Measurements from ENCODE around the gene ANTKMT.

DNA sequence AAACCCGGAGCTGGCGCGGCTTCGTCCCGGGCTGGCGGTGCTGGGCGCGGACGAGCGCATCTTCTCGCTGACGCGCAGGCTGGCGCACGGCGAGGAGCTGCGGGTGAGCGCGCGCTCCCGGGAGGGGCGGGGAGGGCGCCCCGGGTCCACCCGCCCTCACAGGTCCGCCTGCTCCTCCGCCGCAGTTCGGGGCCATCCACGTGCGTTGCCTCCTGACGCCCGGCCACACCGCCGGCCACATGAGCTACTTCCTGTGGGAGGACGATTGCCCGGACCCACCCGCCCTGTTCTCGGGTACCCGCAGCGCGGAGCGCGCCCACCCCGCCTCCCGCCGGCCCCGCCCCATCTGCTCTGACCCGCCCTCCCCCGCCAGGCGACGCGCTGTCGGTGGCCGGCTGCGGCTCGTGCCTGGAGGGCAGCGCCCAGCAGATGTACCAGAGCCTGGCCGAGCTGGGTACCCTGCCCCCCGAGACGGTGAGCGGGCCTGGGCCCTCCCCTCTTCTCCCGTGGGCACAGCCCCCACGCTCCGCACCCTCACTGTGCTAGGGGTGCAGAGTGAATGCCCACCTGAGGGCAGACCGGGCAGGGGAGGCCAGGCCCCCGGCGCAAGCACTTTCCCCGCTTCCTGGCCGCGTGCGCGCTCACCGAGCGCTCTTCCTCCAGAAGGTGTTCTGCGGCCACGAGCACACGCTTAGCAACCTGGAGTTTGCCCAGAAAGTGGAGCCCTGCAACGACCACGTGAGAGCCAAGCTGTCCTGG, 7.4 kb downstream of the ANTKMT start:
- TF ChIP-seq, protein P1, sequence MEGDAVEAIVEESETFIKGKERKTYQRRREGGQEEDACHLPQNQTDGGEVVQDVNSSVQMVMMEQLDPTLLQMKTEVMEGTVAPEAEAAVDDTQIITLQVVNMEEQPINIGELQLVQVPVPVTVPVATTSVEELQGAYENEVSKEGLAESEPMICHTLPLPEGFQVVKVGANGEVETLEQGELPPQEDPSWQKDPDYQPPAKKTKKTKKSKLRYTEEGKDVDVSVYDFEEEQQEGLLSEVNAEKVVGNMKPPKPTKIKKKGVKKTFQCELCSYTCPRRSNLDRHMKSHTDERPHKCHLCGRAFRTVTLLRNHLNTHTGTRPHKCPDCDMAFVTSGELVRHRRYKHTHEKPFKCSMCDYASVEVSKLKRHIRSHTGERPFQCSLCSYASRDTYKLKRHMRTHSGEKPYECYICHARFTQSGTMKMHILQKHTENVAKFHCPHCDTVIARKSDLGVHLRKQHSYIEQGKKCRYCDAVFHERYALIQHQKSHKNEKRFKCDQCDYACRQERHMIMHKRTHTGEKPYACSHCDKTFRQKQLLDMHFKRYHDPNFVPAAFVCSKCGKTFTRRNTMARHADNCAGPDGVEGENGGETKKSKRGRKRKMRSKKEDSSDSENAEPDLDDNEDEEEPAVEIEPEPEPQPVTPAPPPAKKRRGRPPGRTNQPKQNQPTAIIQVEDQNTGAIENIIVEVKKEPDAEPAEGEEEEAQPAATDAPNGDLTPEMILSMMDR (IDR thresholded peaks at IDR 0.05; ENCODE audit: poor library complexity, severe bottlenecking), result no peak
- TF ChIP-seq TAF1 (IDR thresholded peaks at IDR 0.05; ENCODE audit: low read depth), result no peak
- TF ChIP-seq, protein P2, sequence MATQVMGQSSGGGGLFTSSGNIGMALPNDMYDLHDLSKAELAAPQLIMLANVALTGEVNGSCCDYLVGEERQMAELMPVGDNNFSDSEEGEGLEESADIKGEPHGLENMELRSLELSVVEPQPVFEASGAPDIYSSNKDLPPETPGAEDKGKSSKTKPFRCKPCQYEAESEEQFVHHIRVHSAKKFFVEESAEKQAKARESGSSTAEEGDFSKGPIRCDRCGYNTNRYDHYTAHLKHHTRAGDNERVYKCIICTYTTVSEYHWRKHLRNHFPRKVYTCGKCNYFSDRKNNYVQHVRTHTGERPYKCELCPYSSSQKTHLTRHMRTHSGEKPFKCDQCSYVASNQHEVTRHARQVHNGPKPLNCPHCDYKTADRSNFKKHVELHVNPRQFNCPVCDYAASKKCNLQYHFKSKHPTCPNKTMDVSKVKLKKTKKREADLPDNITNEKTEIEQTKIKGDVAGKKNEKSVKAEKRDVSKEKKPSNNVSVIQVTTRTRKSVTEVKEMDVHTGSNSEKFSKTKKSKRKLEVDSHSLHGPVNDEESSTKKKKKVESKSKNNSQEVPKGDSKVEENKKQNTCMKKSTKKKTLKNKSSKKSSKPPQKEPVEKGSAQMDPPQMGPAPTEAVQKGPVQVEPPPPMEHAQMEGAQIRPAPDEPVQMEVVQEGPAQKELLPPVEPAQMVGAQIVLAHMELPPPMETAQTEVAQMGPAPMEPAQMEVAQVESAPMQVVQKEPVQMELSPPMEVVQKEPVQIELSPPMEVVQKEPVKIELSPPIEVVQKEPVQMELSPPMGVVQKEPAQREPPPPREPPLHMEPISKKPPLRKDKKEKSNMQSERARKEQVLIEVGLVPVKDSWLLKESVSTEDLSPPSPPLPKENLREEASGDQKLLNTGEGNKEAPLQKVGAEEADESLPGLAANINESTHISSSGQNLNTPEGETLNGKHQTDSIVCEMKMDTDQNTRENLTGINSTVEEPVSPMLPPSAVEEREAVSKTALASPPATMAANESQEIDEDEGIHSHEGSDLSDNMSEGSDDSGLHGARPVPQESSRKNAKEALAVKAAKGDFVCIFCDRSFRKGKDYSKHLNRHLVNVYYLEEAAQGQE (IDR thresholded peaks at IDR 0.05; ENCODE audit: borderline replicate concordance), result no peak
- no peak for TF ChIP-seq EP300 (conservative IDR thresholded peaks at IDR 0.05; ENCODE audit: poor library complexity, severe bottlenecking)
- no peak for TF ChIP-seq EZH2 (IDR thresholded peaks at IDR 0.05; ENCODE audit: borderline replicate concordance, insufficient read depth, low read length, poor library complexity, severe bottlenecking)
